Endothelial cell of umbilical vein (primary cell): ENCODE measurements around the gene KRTAP10-11. TPM values are rescaled to one million over a fixed set of nuclear protein-coding genes. Genes with fewer than 3 reads are reported as not detected.

Experiments used
- BruUV-seq: library from RNA; stranded (reverse); fragments of 400-500 nt; replicated peaks from 2 replicates; lab custom pipeline; 2021; lab: Mats Ljungman, UMichigan
- CTCF ChIA-PET: fragments of 300-600, 350-600 bp; sonication (Branson Sonifier 250); formaldehyde crosslinking; loops from one replicate; lab custom pipeline; 2021; ENCODE audit warnings: antibody characterized with exemption, inconsistent platforms; lab: Charles Lee
- POLR2A ChIA-PET: fragments of 300-600, 350-600 bp; sonication (Branson Sonifier 250); formaldehyde crosslinking; loops from one replicate; lab custom pipeline; 2021; ENCODE audit warnings: antibody characterized with exemption, inconsistent platforms; lab: Charles Lee
- DNase-seq: peaks from one replicate; pipeline ENCODE4 v3.0.0-alpha.2; 2011; ENCODE audit warnings: low read depth, low spot score
- FAIRE-seq: peaks from 2 replicates; lab custom pipeline; 2011; peaks lifted over from hg19 to GRCh38; lab: Jason Lieb, UNC
- H2AFZ ChIP-seq: 2 replicates; pipeline ENCODE4 v1.6.0; 2012; ENCODE audit warnings: low read depth, low read length, control low read depth, inconsistent platforms
- H3K27ac ChIP-seq: 2 replicates; pipeline ENCODE4 v1.5.1; 2011; ENCODE audit warnings: low read depth, mild to moderate bottlenecking, control low read depth, low read length, moderate library complexity; ENCODE audit not compliant: insufficient read depth
- H3K27me3 ChIP-seq, 2 experiments: 2 replicates each; pipeline versions ENCODE4 v1.6.0 to v1.6.1; 2011; ENCODE audit warnings: low read length in 2 of 2, mixed read lengths in 1 of 2; ENCODE audit not compliant: control insufficient read depth in 2 of 2, insufficient read depth in 2 of 2
- H3K36me3 ChIP-seq, 2 experiments: 2 replicates in 1 of 2; 3 replicates in 1 of 2; pipeline ENCODE4 v1.5.1; 2011; ENCODE audit warnings: low read length in 2 of 2, mild to moderate bottlenecking in 1 of 2, moderate library complexity in 1 of 2; ENCODE audit not compliant: control insufficient read depth in 2 of 2, insufficient read depth in 2 of 2; ENCODE audit errors: extremely low read depth in 1 of 2
- H3K4me1 ChIP-seq: 3 replicates; pipeline ENCODE4 v1.5.1; 2011; ENCODE audit warnings: mild to moderate bottlenecking, low read length; ENCODE audit not compliant: control insufficient read depth, insufficient read depth; ENCODE audit errors: extremely low read depth
- H3K4me2 ChIP-seq: 2 replicates; pipeline ENCODE4 v1.6.1; 2011; ENCODE audit warnings: low read length, control low read depth, mixed read lengths; ENCODE audit not compliant: insufficient read depth
- H3K4me3 ChIP-seq, 3 experiments: fragments of 200-600 bp in 1 of 3; sonication (generic), shearing (Covaris generic) in 1 of 3; replicated peaks in 1 of 3; 2 replicates each; pipeline ENCODE4 v1.5.1; 2011 to 2016; ENCODE audit warnings: control low read depth in 3 of 3, low read length in 3 of 3, mild to moderate bottlenecking in 2 of 3, inconsistent platforms in 1 of 3, low read depth in 1 of 3, moderate library complexity in 1 of 3; ENCODE audit not compliant: insufficient read depth in 1 of 3
- H3K79me2 ChIP-seq: 2 replicates; pipeline ENCODE4 v1.6.0; 2012; ENCODE audit warnings: low read length, inconsistent platforms; ENCODE audit not compliant: control insufficient read depth, insufficient read depth
- H3K9ac ChIP-seq: replicated peaks from 2 replicates; pipeline ENCODE3; 2011; ENCODE audit warnings: low read length, control low read depth; ENCODE audit not compliant: insufficient read depth; ENCODE audit errors: extremely low read depth
- H3K9me1 ChIP-seq: replicated peaks from 3 replicates; pipeline ENCODE4 v1.6.0; 2011; ENCODE audit warnings: mild to moderate bottlenecking, low read length; ENCODE audit not compliant: control insufficient read depth, insufficient read depth; ENCODE audit errors: extremely low read depth
- H3K9me3 ChIP-seq: replicated peaks from 2 replicates; pipeline ENCODE4 v1.5.1; 2012; ENCODE audit warnings: low read length, inconsistent platforms; ENCODE audit not compliant: control insufficient read depth, insufficient read depth
- H4K20me1 ChIP-seq: replicated peaks from 2 replicates; pipeline ENCODE3; 2011; ENCODE audit warnings: mild to moderate bottlenecking, low read length; ENCODE audit not compliant: control insufficient read depth, insufficient read depth; ENCODE audit errors: extremely low read depth
- CTCF ChIP-seq, 2 donors: IDR thresholded peaks; 1 replicate in 1 of 2; 2 replicates in 1 of 2; pipeline ENCODE4 v1.5.1; 2011; ENCODE audit warnings: low read length in 2 of 2, mild to moderate bottlenecking in 2 of 2, moderate library complexity in 2 of 2, control low read depth in 1 of 2, inconsistent platforms in 1 of 2, low read depth in 1 of 2; ENCODE audit not compliant: insufficient read depth in 1 of 2; ENCODE audit errors: extremely low read depth in 1 of 2
- EZH2 ChIP-seq: IDR thresholded peaks from 2 replicates; pipeline ENCODE4 v1.6.1; 2012; ENCODE audit warnings: borderline replicate concordance, low read depth, mild to moderate bottlenecking, moderate library complexity, low read length, inconsistent platforms; ENCODE audit not compliant: severe bottlenecking
- FOS ChIP-seq: IDR thresholded peaks from 2 replicates; pipeline ENCODE4 v1.6.1; 2011; ENCODE audit warnings: mild to moderate bottlenecking, low read length, moderate library complexity, borderline replicate concordance; ENCODE audit not compliant: insufficient read depth
- GATA2 ChIP-seq: IDR thresholded peaks from 2 replicates; pipeline ENCODE4 v1.7.0; 2011; ENCODE audit warnings: low read depth, mild to moderate bottlenecking, moderate library complexity, mixed read lengths, low read length; ENCODE audit not compliant: insufficient read length, insufficient read depth
- JUN ChIP-seq: IDR thresholded peaks from 2 replicates; pipeline ENCODE4 v1.6.1; 2011; ENCODE audit warnings: borderline replicate concordance, low read depth; ENCODE audit not compliant: insufficient read length, insufficient read depth
- MYC ChIP-seq: IDR thresholded peaks from one replicate; pipeline ENCODE4 v1.6.1; 2011; ENCODE audit warnings: mild to moderate bottlenecking, low read depth, low read length
- POLR2A ChIP-seq: IDR thresholded peaks from 2 replicates; pipeline ENCODE4 v1.6.1; 2012; ENCODE audit warnings: low read depth, mild to moderate bottlenecking, control low read depth, low read length
- POLR2AphosphoS5 ChIP-seq: IDR thresholded peaks from 2 replicates; pipeline ENCODE4 v1.6.1; 2012; ENCODE audit warnings: low read depth, mild to moderate bottlenecking, control low read depth, low read length, moderate library complexity; ENCODE audit not compliant: insufficient read depth
- dilution Hi-C: fragments of 300-500 bp; cut with MboI; formaldehyde crosslinking; loops from one replicate; pipeline ENCODE4 v1.15.0; 2019; ENCODE audit warnings: low sequenced_read_pairs; ENCODE audit not compliant: extremely low pct_ligation_motif_present
- intact Hi-C: fragments of 100-400 bp; cut with micrococcal nuclease; formaldehyde crosslinking; loops from one replicate; pipeline ENCODE4 v1.10.0; 2022
- polyA plus RNA-seq, 4 experiments: library from polyadenylated mRNA; depleted of rRNA in 3 of 4; stranded (reverse) in 3 of 4; unstranded in 1 of 4; fragments of >200 nt; gene quantifications; 2 replicates each; pipeline versions ENCODE4 v1.2.1 to v1.2.3, GENCODE V29; 2011 to 2012; ENCODE audit warnings: missing spikeins in 1 of 4
- total RNA-seq: library from RNA; stranded (reverse); gene quantifications from 2 replicates; pipeline ENCODE4 v1.2.3, GENCODE V29; 2021
- TF ChIP-seq, protein P1 (sequence below): IDR thresholded peaks from 2 replicates; pipeline ENCODE4 v1.6.1; 2011; ENCODE audit not compliant: insufficient read depth, insufficient read length

KRTAP10-11 gene
- total and polyA plus RNA-seq, 2 donors (not counting 3 experiments of a cell fraction or from before 2014, with no cell fraction given): not detected

- H3K4me3 ChIP-seq: no peak overlapping the region
- H3K79me2 ChIP-seq: no peaks in the 10 kb centered on the region
- TF ChIP-seq POLR2AphosphoS5 (no peak), POLR2A (no peak), JUN (no peak), CTCF (IDR thresholded peaks at IDR 0.05; ENCODE audit: extremely low read depth in 1 of 2, insufficient read depth in 1 of 2, low read depth in 1 of 2, low read length in 2 of 2) (no peak), GATA2 (no peak), EZH2 (no peak), MYC (no peak), FOS (no peak)
- TF ChIP-seq, protein P1, sequence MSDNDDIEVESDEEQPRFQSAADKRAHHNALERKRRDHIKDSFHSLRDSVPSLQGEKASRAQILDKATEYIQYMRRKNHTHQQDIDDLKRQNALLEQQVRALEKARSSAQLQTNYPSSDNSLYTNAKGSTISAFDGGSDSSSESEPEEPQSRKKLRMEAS: no peak
- ChIA-PET CTCF (no interaction called here), POLR2A (no interaction called here)
- dilution Hi-C loops: no loop called here
- H3K9me3 ChIP-seq: no peaks in the 10 kb centered on the region
- DNase-seq: no peak
- no peak overlapping the region for H3K27ac ChIP-seq
- no peaks in the 10 kb centered on the region for H3K36me3 ChIP-seq
- H2AFZ ChIP-seq: no peak overlapping the region
- H3K9me1 ChIP-seq: no peaks in the 10 kb centered on the region
- FAIRE-seq: no peak
- intact Hi-C loops: no loop called here
- no peaks in the 10 kb centered on the region for H3K4me1 ChIP-seq
- H3K4me2 ChIP-seq: no peak overlapping the region
- BruUV-seq: no TSS peak
- no peaks in the 10 kb centered on the region for H4K20me1 ChIP-seq
- H3K27me3 ChIP-seq: peaks cover 0 to 5% of the 10 kb centered on the region in 2 experiments
- H3K9ac ChIP-seq: no peak overlapping the region
Measured at GRCh38 chr21:44602463-44602850, 43.8 kb upstream of the KRTAP10-11 start.
